Measurements from ENCODE around the gene TUBB. TPM values are rescaled to one million over a fixed set of nuclear protein-coding genes. Genes with fewer than 3 reads are reported as not detected.

Gene TUBB
- total RNA-seq, 1 experiment from 2014 or later: 853 TPM

GRCh38 chr6:30730601-30731435 is 10.7 kb downstream of the TUBB start:
- Histone ChIP-seq H3K4me1 (ENCODE audit: control insufficient read depth, insufficient read depth, low read length) (0 out of 2 replicates have a peak, but pooled peaks cover 4% of the 10 kb centered on the region), H3K4me3 (ENCODE audit: low read depth in 2 of 2, low read length in 2 of 2) (no peak overlapping the region), H3K27me3 (ENCODE audit: control insufficient read depth, insufficient read depth, low read length) (no peaks in the 10 kb centered on the region), H3K27ac (ENCODE audit: low read length) (no peak overlapping the region), H3K36me3 (ENCODE audit: control insufficient read depth, insufficient read depth, low read length) (peaks cover 3% of the 10 kb centered on the region; the same call in 1 of the 2 replicates), H3K9me3 (ENCODE audit: control insufficient read depth, insufficient read depth, low read depth, low read length) (no peaks in the 10 kb centered on the region)
- ATAC-seq: peak; percentile 59
- intact Hi-C loops (cut with micrococcal nuclease; ENCODE audit: unreplicated experiment) (loop anchor here (2.0 kb wide), 1 partner anchor 50 kb away; no protein-coding TSS in a partner anchor), in situ Hi-C loops (cut with HindIII; ENCODE audit: low pct_unique_long_range_greater_than_20kb, low sequenced_read_pairs) (no loop called here)
- BruUV-seq (replicated peaks): no TSS peak
- TF ChIP-seq SIN3A (IDR thresholded peaks at IDR 0.05; ENCODE audit: borderline replicate concordance, insufficient read depth, low read depth, low read length) (no peak), CTCF (IDR thresholded peaks at IDR 0.05) (peak; percentile 83), REST (IDR thresholded peaks at IDR 0.05; ENCODE audit: insufficient read depth in 1 of 2, low read depth in 2 of 2, low read length in 1 of 2) (no peak), TCF7L2 (IDR thresholded peaks at IDR 0.05; ENCODE audit: low read depth, low read length) (no peak)
- CTCF ChIA-PET: interaction anchor here (0.6 to 1.4 kb wide), 3 partner anchors 50 to 280 kb away, joined by 3 to 5 read pairs (median 5); no protein-coding TSS in a partner anchor
- POLR2A ChIA-PET: no interaction called here
- no peak for DNase-seq (ENCODE audit: low read depth, low spot score)

- in situ Hi-C loops (cut with HindIII; ENCODE audit: low pct_unique_long_range_greater_than_20kb, low sequenced_read_pairs): no loop called here
Measured at GRCh38 chr6:30732237-30732943, 12.2 kb downstream of the TUBB start.

More at GRCh38 chr6:30732237-30732943, 12.2 kb downstream of the TUBB start:
- BruUV-seq (replicated peaks): no TSS peak
- Histone ChIP-seq H3K36me3 (ENCODE audit: control insufficient read depth, insufficient read depth, low read length) (peaks cover 3% of the 10 kb centered on the region; the same call in 1 of the 2 replicates), H3K4me1 (ENCODE audit: control insufficient read depth, insufficient read depth, low read length) (0 out of 2 replicates have a peak, but pooled peaks cover 4% of the 10 kb centered on the region), H3K27ac (ENCODE audit: low read length) (no peak overlapping the region), H3K9me3 (ENCODE audit: control insufficient read depth, insufficient read depth, low read depth, low read length) (no peaks in the 10 kb centered on the region), H3K4me3 (ENCODE audit: low read depth in 2 of 2, low read length in 2 of 2) (no peak overlapping the region), H3K27me3 (ENCODE audit: control insufficient read depth, insufficient read depth, low read length) (no peaks in the 10 kb centered on the region)
- CTCF ChIA-PET: no interaction called here
- DNase-seq (ENCODE audit: low read depth, low spot score) (no peak), ATAC-seq (no peak)
- POLR2A ChIA-PET: interaction anchor here (0.5 kb wide), 1 partner anchor 51 kb away, joined by 3 read pairs; no protein-coding TSS in a partner anchor
- TF ChIP-seq SIN3A (IDR thresholded peaks at IDR 0.05; ENCODE audit: borderline replicate concordance, insufficient read depth, low read depth, low read length): no peak
- no peak for TF ChIP-seq TCF7L2 (IDR thresholded peaks at IDR 0.05; ENCODE audit: low read depth, low read length)
- no peak for TF ChIP-seq POLR2AphosphoS5 (IDR thresholded peaks at IDR 0.05; ENCODE audit: low read depth, low read length)
- TF ChIP-seq CTCF (IDR thresholded peaks at IDR 0.05): no peak
- TF ChIP-seq REST (IDR thresholded peaks at IDR 0.05; ENCODE audit: insufficient read depth in 1 of 2, low read depth in 2 of 2, low read length in 1 of 2): no peak
- intact Hi-C loops (cut with micrococcal nuclease; ENCODE audit: unreplicated experiment): no loop called here

Measured in Panc1 (cell line).